ENCODE measurements around the gene ZNF675.

GRCh38 chr19:23716792-23717191, 29.8 kb upstream of the ZNF675 start:
- TF ChIP-seq CTCF (IDR thresholded peaks at IDR 0.05) (no peak), POLR2AphosphoS5 (IDR thresholded peaks at IDR 0.05) (no peak), EP300 (IDR thresholded peaks at IDR 0.05) (no peak)
